Activated B cell treated with CpG ODN at 0.5 μM for 24 hours (primary cell): ENCODE measurements around the gene NHSL1. TPM values are rescaled to one million over a fixed set of nuclear protein-coding genes. Genes with fewer than 3 reads are reported as not detected.

Experiments
- ATAC-seq: fragments of 200-7000 bp; cut with Tn5 transposase; one replicate; pipeline ENCODE4 v1.10.0; 2021; ENCODE audit warnings: low read depth, mild to moderate bottlenecking, moderate library complexity
- CTCF ChIA-PET: fragments of 350-600 bp; sonication (Branson Sonifier 250); formaldehyde crosslinking; loops from one replicate; lab custom pipeline; 2021; ENCODE audit warnings: antibody characterized with exemption; lab: Charles Lee
- POLR2A ChIA-PET: fragments of 350-600 bp; sonication (Branson Sonifier 250); formaldehyde crosslinking; loops from one replicate; lab custom pipeline; 2021; ENCODE audit warnings: antibody characterized with exemption; lab: Charles Lee
- DNase-seq: peaks from one replicate; pipeline ENCODE4 v3.0.0; 2022
- H3K27ac Mint-ChIP-seq: one replicate; pipeline ENCODE4 v1.8.0; 2020; ENCODE audit warnings: mixed read lengths
- H3K27me3 Mint-ChIP-seq: one replicate; pipeline ENCODE4 v1.8.0; 2021; ENCODE audit warnings: mixed read lengths
- H3K36me3 Mint-ChIP-seq: one replicate; pipeline ENCODE4 v1.8.0; 2021; ENCODE audit warnings: low read depth, mixed read lengths
- H3K4me1 Mint-ChIP-seq: one replicate; pipeline ENCODE4 v1.8.0; 2021; ENCODE audit warnings: mixed read lengths
- H3K4me3 Mint-ChIP-seq: one replicate; pipeline ENCODE4 v1.8.0; 2020; ENCODE audit warnings: mild to moderate bottlenecking, mixed read lengths
- H3K9me3 Mint-ChIP-seq: one replicate; pipeline ENCODE4 v1.8.0; 2020; ENCODE audit warnings: mixed read lengths
- CTCF ChIP-seq: fragments of 200-600 bp; IDR thresholded peaks from one replicate; pipeline ENCODE4 v1.8.0; 2022; ENCODE audit warnings: antibody characterized with exemption, mild to moderate bottlenecking
- intact Hi-C: fragments of 100-400 bp; cut with micrococcal nuclease; formaldehyde crosslinking; loops from one replicate; pipeline ENCODE4 v1.15.1; 2024
- total RNA-seq: library from RNA; stranded (reverse); gene quantifications from 2 replicates; pipeline ENCODE4 v1.2.3, GENCODE V29; 2022

The NHSL1 gene
- total RNA-seq: 1.0 and 1.4 TPM in 2 replicates

- no peaks in the 10 kb centered on the region for H3K36me3 Mint-ChIP-seq
- intact Hi-C loops: loop anchor here (2.0 to 10.0 kb wide), 2 partner anchors 43 to 495 kb away; no protein-coding TSS in a partner anchor
- DNase-seq: no peak
- CTCF ChIA-PET: interaction anchor here (1.8 kb wide), 1 partner anchor 19 kb away, joined by 6 read pairs; no protein-coding TSS in a partner anchor
- no peak for TF ChIP-seq CTCF
- peak; percentile 94 for ATAC-seq
- POLR2A ChIA-PET: interaction anchor here (0.6 to 0.7 kb wide), 2 partner anchors 43 to 44 kb away, joined by 4 to 5 read pairs; no protein-coding TSS in a partner anchor
- peak within 1 kb of the TSS; percentile 55 for H3K27ac Mint-ChIP-seq
- H3K9me3 Mint-ChIP-seq: no peaks in the 10 kb centered on the region
- peaks cover 5% of the 10 kb centered on the region for H3K27me3 Mint-ChIP-seq
- H3K4me1 Mint-ChIP-seq: peaks cover 19% of the 10 kb centered on the region
- peak within 1 kb of the TSS; percentile 79 for H3K4me3 Mint-ChIP-seq
These were observed at the start of gene NHSL1 for GRCh38 chr6:138499303-138500018. NHSL1 (minus strand) TSS chr6:138499494; CDS start chr6:138499290, 204 bp downstream.

- intact Hi-C loops: no loop called here
- Mint-ChIP-seq H3K9me3 (no peaks in the 10 kb centered on the region), H3K4me3 (no peak overlapping the region), H3K27ac (no peak overlapping the region), H3K27me3 (peaks cover 12% of the 10 kb centered on the region), H3K4me1 (no peaks in the 10 kb centered on the region), H3K36me3 (no peaks in the 10 kb centered on the region)
- CTCF ChIA-PET: interaction anchor here (0.9 kb wide), 1 partner anchor 8 kb away, joined by 3 read pairs; no protein-coding TSS in a partner anchor
- ATAC-seq (no peak), DNase-seq (no peak)
- no peak for TF ChIP-seq CTCF
- POLR2A ChIA-PET: no interaction called here
These were observed 47.5 kb upstream of the NHSL1 start for GRCh38 chr6:138546733-138547185.

GRCh38 chr6:138545621-138545980, 46.3 kb upstream of the NHSL1 start:
- H3K4me3 Mint-ChIP-seq: no peak overlapping the region
- ChIA-PET POLR2A (no interaction called here), CTCF (no interaction called here)
- intact Hi-C loops: no loop called here
- ATAC-seq: no peak
- DNase-seq: no peak
- no peaks in the 10 kb centered on the region for H3K4me1 Mint-ChIP-seq
- no peaks in the 10 kb centered on the region for H3K36me3 Mint-ChIP-seq
- H3K27me3 Mint-ChIP-seq: peaks cover 9% of the 10 kb centered on the region
- no peak for TF ChIP-seq CTCF
- no peak overlapping the region for H3K27ac Mint-ChIP-seq
- no peaks in the 10 kb centered on the region for H3K9me3 Mint-ChIP-seq

- POLR2A ChIA-PET: no interaction called here
These were observed 45.2 kb upstream of the NHSL1 start for GRCh38 chr6:138544501-138544900.

More at GRCh38 chr6:138544501-138544900, 45.2 kb upstream of the NHSL1 start:
- H3K4me3 Mint-ChIP-seq: no peak overlapping the region
- H3K36me3 Mint-ChIP-seq: no peaks in the 10 kb centered on the region
- no peak for ATAC-seq
- no peak overlapping the region for H3K27ac Mint-ChIP-seq
- CTCF ChIA-PET: interaction anchor here (0.7 kb wide), 1 partner anchor 431 kb away, joined by 3 read pairs; no protein-coding TSS in a partner anchor
- H3K9me3 Mint-ChIP-seq: no peaks in the 10 kb centered on the region
- H3K27me3 Mint-ChIP-seq: peaks cover 9% of the 10 kb centered on the region
- DNase-seq: no peak
- no peaks in the 10 kb centered on the region for H3K4me1 Mint-ChIP-seq
- intact Hi-C loops: no loop called here
- no peak for TF ChIP-seq CTCF
